C4-2B (cell line): ENCODE measurements around the gene WASF1.

Experiments
- ZFX ChIP-seq: fragments of 450-650 bp; IDR thresholded peaks from 2 replicates; pipeline ENCODE4 v1.6.1; 2017
- TF ChIP-seq, protein P1 (sequence below): fragments of 450-650 bp; conservative IDR thresholded peaks from 2 replicates; pipeline ENCODE4 v1.5.1; 2017; ENCODE audit warnings: mild to moderate bottlenecking

DNA sequence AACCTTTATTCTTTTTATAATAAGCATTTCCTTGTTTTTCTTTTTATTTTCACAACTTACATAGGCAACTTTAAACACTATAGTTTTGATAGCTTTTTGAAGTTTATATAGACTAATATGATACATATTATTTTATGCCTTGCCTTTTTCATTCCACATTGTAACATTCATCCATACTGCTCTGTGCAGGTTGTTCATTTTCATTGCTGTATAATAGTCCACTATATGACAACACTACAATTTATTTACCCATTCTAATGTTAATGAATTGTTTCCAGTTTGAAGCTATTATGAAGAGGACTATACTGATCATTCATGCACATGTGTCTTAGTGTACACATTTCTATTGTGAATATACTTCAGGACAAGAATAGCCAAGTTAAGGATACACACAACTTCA is 49.1 kb downstream of the WASF1 start:
- TF ChIP-seq, protein P1, sequence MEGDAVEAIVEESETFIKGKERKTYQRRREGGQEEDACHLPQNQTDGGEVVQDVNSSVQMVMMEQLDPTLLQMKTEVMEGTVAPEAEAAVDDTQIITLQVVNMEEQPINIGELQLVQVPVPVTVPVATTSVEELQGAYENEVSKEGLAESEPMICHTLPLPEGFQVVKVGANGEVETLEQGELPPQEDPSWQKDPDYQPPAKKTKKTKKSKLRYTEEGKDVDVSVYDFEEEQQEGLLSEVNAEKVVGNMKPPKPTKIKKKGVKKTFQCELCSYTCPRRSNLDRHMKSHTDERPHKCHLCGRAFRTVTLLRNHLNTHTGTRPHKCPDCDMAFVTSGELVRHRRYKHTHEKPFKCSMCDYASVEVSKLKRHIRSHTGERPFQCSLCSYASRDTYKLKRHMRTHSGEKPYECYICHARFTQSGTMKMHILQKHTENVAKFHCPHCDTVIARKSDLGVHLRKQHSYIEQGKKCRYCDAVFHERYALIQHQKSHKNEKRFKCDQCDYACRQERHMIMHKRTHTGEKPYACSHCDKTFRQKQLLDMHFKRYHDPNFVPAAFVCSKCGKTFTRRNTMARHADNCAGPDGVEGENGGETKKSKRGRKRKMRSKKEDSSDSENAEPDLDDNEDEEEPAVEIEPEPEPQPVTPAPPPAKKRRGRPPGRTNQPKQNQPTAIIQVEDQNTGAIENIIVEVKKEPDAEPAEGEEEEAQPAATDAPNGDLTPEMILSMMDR: no peak
- TF ChIP-seq ZFX: no peak
